ENCODE results near the gene NSMCE1.

- TF ChIP-seq ZNF8 (CRISPR knock-in tag; IDR thresholded peaks at IDR 0.05) = no peak
- no peak for TF ChIP-seq BACH2 (CRISPR knock-in tag; IDR thresholded peaks at IDR 0.05; ENCODE audit: borderline replicate concordance)
- TF ChIP-seq ZFP30 (CRISPR knock-in tag; IDR thresholded peaks at IDR 0.05) = no peak
Measured at GRCh38 chr16:27190316-27190871, 78.2 kb downstream of the NSMCE1 start.

All from SK-N-SH treated with all-trans-retinoic acid at 6 μM for 48 hours (cell line).